GM23338 (cell line): ENCODE results near the gene DOCK2.

Experiments
- CREB1 ChIP-seq: fragments of 250-450 bp; sonication (Bioruptor Pico); IDR thresholded peaks from 2 replicates; pipeline ENCODE4 v1.5.0; 2020; ENCODE audit warnings: low read depth, mild to moderate bottlenecking, moderate library complexity
- CTCF ChIP-seq, 2 experiments: fragments of 200-600 bp in 1 of 2; sonication (generic) in 1 of 2; conservative IDR thresholded peaks; 2 replicates each; pipeline versions ENCODE4 v1.5.1 to v1.6.1; 2016 to 2017; ENCODE audit warnings: antibody characterized with exemption in 2 of 2, low read depth in 2 of 2, mild to moderate bottlenecking in 2 of 2, moderate library complexity in 1 of 2
- ETS1 ChIP-seq: IDR thresholded peaks from 2 replicates; pipeline ENCODE4 v1.6.1; 2016; ENCODE audit warnings: antibody characterized with exemption
- EZH2 ChIP-seq: fragments of 200-600 bp; sonication (generic); IDR thresholded peaks from one replicate; pipeline ENCODE4 v1.8.0; 2017; ENCODE audit warnings: antibody characterized with exemption, mild to moderate bottlenecking, low read depth; ENCODE audit not compliant: unreplicated experiment
- EZH2phosphoT487 ChIP-seq: fragments of 200-600 bp; sonication (generic); IDR thresholded peaks from one replicate; pipeline ENCODE4 v1.8.1; 2018; ENCODE audit warnings: antibody characterized with exemption; ENCODE audit not compliant: unreplicated experiment
- JUNB ChIP-seq: IDR thresholded peaks from one replicate; pipeline ENCODE4 v1.6.1; 2016; ENCODE audit warnings: antibody characterized with exemption; ENCODE audit not compliant: unreplicated experiment
- NANOG ChIP-seq: IDR thresholded peaks from 2 replicates; pipeline ENCODE4 v1.6.1; 2016; ENCODE audit warnings: antibody characterized with exemption, borderline replicate concordance
- POLR2AphosphoS5 ChIP-seq: IDR thresholded peaks from 2 replicates; pipeline ENCODE4 v1.6.1; 2016; ENCODE audit warnings: antibody characterized with exemption, low read depth
- REST ChIP-seq: IDR thresholded peaks from one replicate; pipeline ENCODE4 v1.6.1; 2018; ENCODE audit warnings: antibody characterized with exemption; ENCODE audit not compliant: unreplicated experiment
- STAT1 ChIP-seq: IDR thresholded peaks from one replicate; pipeline ENCODE4 v1.6.1; 2016; ENCODE audit warnings: antibody characterized with exemption; ENCODE audit not compliant: unreplicated experiment
- ZNF114 ChIP-seq: fragments of 250-450 bp; sonication (Bioruptor Pico); IDR thresholded peaks from 2 replicates; pipeline ENCODE4 v1.5.0; 2020; ENCODE audit warnings: mild to moderate bottlenecking, moderate library complexity
- ZNF331 ChIP-seq: fragments of 250-450 bp; sonication (Bioruptor Pico); IDR thresholded peaks from 2 replicates; pipeline ENCODE4 v1.5.0; 2020; ENCODE audit warnings: low read depth, mild to moderate bottlenecking, moderate library complexity
- ZNF462 ChIP-seq: fragments of 250-450 bp; sonication (Bioruptor Pico); IDR thresholded peaks from 2 replicates; pipeline ENCODE4 v1.5.0; 2020; ENCODE audit warnings: mild to moderate bottlenecking, moderate library complexity

- TF ChIP-seq POLR2AphosphoS5 (no peak), CTCF (conservative IDR thresholded peaks at IDR 0.05; ENCODE audit: low read depth in 2 of 2) (peak; percentile 79 to 83), ZNF462 (no peak), EZH2phosphoT487 (no peak), REST (no peak), EZH2 (no peak), NANOG (no peak), JUNB (no peak), ETS1 (no peak), ZNF114 (no peak), ZNF331 (CRISPR knock-in tag) (no peak), CREB1 (CRISPR knock-in tag) (no peak), STAT1 (no peak)
These were observed 463.2 kb downstream of the DOCK2 start for GRCh38 chr5:170100066-170100943.
